Transverse colon (tissue), 4 donors: ENCODE data around the gene LRRC74A. TPM values are rescaled to one million over a fixed set of nuclear protein-coding genes. Genes with fewer than 3 reads are reported as not detected.
A peak's percentile ranks its signal among the peaks of the same experiment; 100 is the strongest.
"Not testable (repeated sequence)": the region's sequence is repeated elsewhere in the genome, so short reads cannot be mapped to it uniquely, and the experiment has no call there.

Experiments used
- DNase-seq: peaks from one replicate; pipeline ENCODE4 v3.0.0-alpha.2; 2019
- H3K27ac ChIP-seq, 4 donors: fragments of 200-600 bp; sonication (generic); 2 replicates each; pipeline ENCODE4 v1.5.1; 2016 to 2018; ENCODE audit warnings: inconsistent platforms in 4 of 4
- H3K27me3 ChIP-seq: fragments of 200-600 bp; sonication (generic); 2 replicates; pipeline ENCODE4 v1.5.1; 2017; ENCODE audit warnings: inconsistent platforms
- H3K36me3 ChIP-seq, 4 donors: fragments of 200-600 bp; sonication (generic); 2 replicates each; pipeline ENCODE4 v1.5.1; 2017 to 2019; ENCODE audit warnings: inconsistent platforms in 4 of 4
- H3K4me1 ChIP-seq, 4 donors: fragments of 200-600 bp; sonication (generic); 2 replicates each; pipeline ENCODE4 v1.5.1; 2017 to 2020; ENCODE audit warnings: inconsistent platforms in 4 of 4
- H3K4me3 ChIP-seq, 4 donors: fragments of 200-600 bp; sonication (generic); 1 replicate in 1 of 4; 2 replicates in 3 of 4; pipeline versions ENCODE4 v1.5.1 to v1.6.1; 2017 to 2019; ENCODE audit warnings: inconsistent platforms in 4 of 4
- H3K9me3 ChIP-seq, 2 donors: fragments of 200-600 bp; sonication (generic); 2 replicates each; pipeline ENCODE4 v1.5.1; 2017 to 2019; ENCODE audit warnings: inconsistent platforms in 2 of 2
- EP300 ChIP-seq: sonication (generic); formaldehyde crosslinking; IDR thresholded peaks from one replicate; pipeline ENCODE4 v1.6.1; 2017; ENCODE audit warnings: antibody characterized with exemption, low read depth
- POLR2A ChIP-seq: fragments of 450-650 bp; IDR thresholded peaks from one replicate; pipeline ENCODE4 v1.6.1; 2016; ENCODE audit warnings: antibody characterized with exemption, mild to moderate bottlenecking, moderate library complexity
- POLR2AphosphoS5 ChIP-seq, 3 donors: sonication (generic); formaldehyde crosslinking; IDR thresholded peaks; one replicate each; pipeline ENCODE4 v1.6.1; 2016; ENCODE audit warnings: antibody characterized with exemption in 3 of 3
- WGBS, 2 donors: methylation state at CpG; one replicate each; pipeline ENCODE4 v1.1.5; 2018; ENCODE audit warnings: low coverage in 1 of 2; 5-methylcytosine and 5-hydroxymethylcytosine counted together
- in situ Hi-C, 4 donors: fragments of 200-750 bp; cut with MboI; loops; one replicate each; pipeline versions ENCODE4 v1.15.0 to v1.15.1; 2017; ENCODE audit warnings: low sequenced_read_pairs in 3 of 4, low pct_ligation_motif_present in 1 of 4, low pct_unique_long_range_greater_than_20kb in 1 of 4
- intact Hi-C: fragments of 100-400 bp; cut with DNase I; formaldehyde crosslinking; loops from one replicate; pipeline ENCODE4 v1.15.1; 2023; ENCODE audit warnings: low total_unique reads
- total RNA-seq, 4 donors: library from RNA; depleted of rRNA; stranded (reverse); fragments of >200 nt; gene quantifications; one replicate each; pipeline ENCODE4 v1.1.0, GENCODE V29; 2016
- TF ChIP-seq, protein P1 (sequence below), 5 experiments: fragments of 200-600 bp in 3 of 5; fragments of 450-650 bp in 2 of 5; sonication (generic) in 3 of 5; IDR thresholded peaks; 1 replicate in 2 of 5; 2 replicates in 3 of 5; pipeline ENCODE4 v1.5.1; 2016 to 2017; ENCODE audit warnings: antibody characterized with exemption in 5 of 5, inconsistent platforms in 3 of 5, mild to moderate bottlenecking in 2 of 5, moderate library complexity in 1 of 5

LRRC74A gene
- total RNA-seq, 4 donors from 2014 or later, result not detected

DNA sequence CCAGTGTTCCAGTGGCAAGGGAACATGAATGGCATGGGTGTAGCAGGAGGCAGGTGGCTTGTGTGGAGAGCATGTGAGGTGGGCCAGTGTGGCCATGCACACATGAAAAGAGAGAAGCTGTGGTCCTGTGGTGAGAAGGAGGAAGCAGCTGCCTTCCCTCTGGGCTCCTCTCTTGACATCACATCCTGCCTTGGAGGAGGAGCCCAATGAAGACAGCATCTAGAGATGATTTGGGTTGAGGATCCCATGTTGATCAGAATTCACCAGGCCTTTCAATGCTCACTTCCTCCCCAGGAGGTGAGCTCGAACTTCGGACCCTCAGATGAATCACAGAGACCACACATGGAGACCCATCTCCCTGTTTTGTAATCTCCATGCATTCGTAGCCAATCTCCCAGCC lies 82.6 kb downstream of the LRRC74A start:
- DNase-seq, result peak; percentile 31
- Histone ChIP-seq H3K4me3 (no peak overlapping the region), H3K27me3 (no peaks in the 10 kb centered on the region), H3K27ac (no peak overlapping the region), H3K9me3 (no peaks in the 10 kb centered on the region), H3K36me3 (no peaks in the 10 kb centered on the region), H3K4me1 (peaks cover 19 to 30% (median 23%) of the 10 kb centered on the region in 4 donors)
- TF ChIP-seq POLR2A, result no peak
- TF ChIP-seq EP300, result no peak
- TF ChIP-seq, protein P1, sequence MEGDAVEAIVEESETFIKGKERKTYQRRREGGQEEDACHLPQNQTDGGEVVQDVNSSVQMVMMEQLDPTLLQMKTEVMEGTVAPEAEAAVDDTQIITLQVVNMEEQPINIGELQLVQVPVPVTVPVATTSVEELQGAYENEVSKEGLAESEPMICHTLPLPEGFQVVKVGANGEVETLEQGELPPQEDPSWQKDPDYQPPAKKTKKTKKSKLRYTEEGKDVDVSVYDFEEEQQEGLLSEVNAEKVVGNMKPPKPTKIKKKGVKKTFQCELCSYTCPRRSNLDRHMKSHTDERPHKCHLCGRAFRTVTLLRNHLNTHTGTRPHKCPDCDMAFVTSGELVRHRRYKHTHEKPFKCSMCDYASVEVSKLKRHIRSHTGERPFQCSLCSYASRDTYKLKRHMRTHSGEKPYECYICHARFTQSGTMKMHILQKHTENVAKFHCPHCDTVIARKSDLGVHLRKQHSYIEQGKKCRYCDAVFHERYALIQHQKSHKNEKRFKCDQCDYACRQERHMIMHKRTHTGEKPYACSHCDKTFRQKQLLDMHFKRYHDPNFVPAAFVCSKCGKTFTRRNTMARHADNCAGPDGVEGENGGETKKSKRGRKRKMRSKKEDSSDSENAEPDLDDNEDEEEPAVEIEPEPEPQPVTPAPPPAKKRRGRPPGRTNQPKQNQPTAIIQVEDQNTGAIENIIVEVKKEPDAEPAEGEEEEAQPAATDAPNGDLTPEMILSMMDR (IDR thresholded peaks at IDR 0.05), result no peak
- no peak for TF ChIP-seq POLR2AphosphoS5 (IDR thresholded peaks at IDR 0.05)
- WGBS, 2 donors, result 88% methylated on average over 3 of the region's 3 CpGs; no CpG with 5 or more reads in 1 of the 2 donors
- in situ Hi-C loops (loop anchor here in 1 of 4 donors (25.0 kb wide), 1 partner anchor 403 kb away; the partner anchor contains the start of genes GSTZ1 and POMT2), intact Hi-C loops (no loop called here)

DNA sequence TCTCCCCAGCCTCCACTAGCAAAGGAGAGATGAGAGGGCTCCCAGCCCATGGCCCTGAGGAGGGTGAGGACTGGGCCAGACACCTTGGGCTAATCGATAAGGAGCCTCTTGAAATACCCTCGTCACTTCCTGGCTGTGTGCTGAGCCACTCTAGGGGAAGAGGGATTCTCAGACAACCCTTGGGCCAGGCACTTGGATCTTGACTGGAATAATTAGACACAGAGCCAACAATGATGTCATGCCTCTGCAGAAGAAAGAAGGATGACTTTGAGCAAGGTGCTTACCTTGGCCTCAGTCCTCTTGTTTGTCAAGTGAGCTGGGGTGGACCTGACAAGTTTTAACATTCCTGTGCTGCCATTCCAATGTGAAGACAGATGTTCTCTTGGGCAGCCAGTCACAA lies 83.1 kb downstream of the LRRC74A start:
- no peaks in the 10 kb centered on the region for H3K9me3 ChIP-seq
- H3K4me3 ChIP-seq, result no peak overlapping the region
- no peaks in the 10 kb centered on the region for H3K27me3 ChIP-seq
- H3K4me1 ChIP-seq, result peaks cover 17 to 30% (median 22%) of the 10 kb centered on the region in 4 donors
- WGBS, 2 donors, result 93% methylated on average over 2 of the region's 2 CpGs; no CpG with 5 or more reads in 1 of the 2 donors
- no peak for TF ChIP-seq POLR2A
- no peak for TF ChIP-seq EP300
- no peak for TF ChIP-seq POLR2AphosphoS5 (IDR thresholded peaks at IDR 0.05)
- TF ChIP-seq, protein P1 (IDR thresholded peaks at IDR 0.05), result no peak
- no peak for DNase-seq
- H3K27ac ChIP-seq, result no peak overlapping the region
- in situ Hi-C loops, result loop anchor here in 1 of 4 donors (25.0 kb wide), 1 partner anchor 403 kb away; the partner anchor contains the start of genes GSTZ1 and POMT2
- H3K36me3 ChIP-seq, result no peaks in the 10 kb centered on the region
- intact Hi-C loops, result no loop called here

DNA sequence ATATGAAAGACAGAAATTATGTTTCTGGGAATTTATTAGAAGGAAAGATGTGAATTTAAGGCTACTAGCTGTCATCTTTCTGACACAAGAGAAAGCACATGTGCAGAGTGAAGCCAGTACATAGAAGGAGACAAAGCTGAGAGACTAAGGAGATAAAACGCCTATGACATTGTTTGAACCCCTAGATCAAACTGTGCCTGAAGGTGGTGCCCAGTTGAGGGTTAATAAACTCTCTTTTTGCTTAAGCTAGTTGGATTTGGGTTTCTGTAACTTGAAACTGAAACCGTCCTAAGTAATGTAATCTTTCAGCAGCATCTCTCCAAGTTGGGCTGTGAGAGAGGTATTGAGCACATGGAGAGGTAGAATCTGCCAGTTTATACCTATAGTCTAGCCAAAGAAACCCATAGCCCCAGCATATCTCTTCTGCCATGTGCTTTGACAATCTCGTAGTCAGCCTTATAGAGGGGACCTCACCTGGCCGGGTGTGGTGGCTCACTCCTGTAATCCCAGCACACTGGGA lies 84.2 kb downstream of the LRRC74A start:
- WGBS, 2 donors, result 52 to 64% methylated on average over 2 to 4 of the region's 4 CpGs
- DNase-seq, result no peak
- peaks cover 8 to 28% (median 16%) of the 10 kb centered on the region in 4 donors for H3K4me1 ChIP-seq
- H3K27me3 ChIP-seq, result no peaks in the 10 kb centered on the region
- in situ Hi-C loops, result loop anchor here (10.0 to 25.0 kb wide), 3 partner anchors 134 to 402 kb away; partner anchors contain the start of genes GSTZ1 (in 1 of the 4) and POMT2 (in 1 of the 4)
- no peaks in the 10 kb centered on the region for H3K36me3 ChIP-seq
- no peak overlapping the region for H3K27ac ChIP-seq
- intact Hi-C loops, result loop anchor here (5.0 kb wide), 1 partner anchor 142 kb away; no protein-coding TSS in a partner anchor
- H3K9me3 ChIP-seq, result no peaks in the 10 kb centered on the region
- no peak overlapping the region for H3K4me3 ChIP-seq
- TF ChIP-seq POLR2AphosphoS5 (IDR thresholded peaks at IDR 0.05) (no peak), EP300 (no peak), POLR2A (no peak)
- TF ChIP-seq, protein P1 (IDR thresholded peaks at IDR 0.05), result no peak

DNA sequence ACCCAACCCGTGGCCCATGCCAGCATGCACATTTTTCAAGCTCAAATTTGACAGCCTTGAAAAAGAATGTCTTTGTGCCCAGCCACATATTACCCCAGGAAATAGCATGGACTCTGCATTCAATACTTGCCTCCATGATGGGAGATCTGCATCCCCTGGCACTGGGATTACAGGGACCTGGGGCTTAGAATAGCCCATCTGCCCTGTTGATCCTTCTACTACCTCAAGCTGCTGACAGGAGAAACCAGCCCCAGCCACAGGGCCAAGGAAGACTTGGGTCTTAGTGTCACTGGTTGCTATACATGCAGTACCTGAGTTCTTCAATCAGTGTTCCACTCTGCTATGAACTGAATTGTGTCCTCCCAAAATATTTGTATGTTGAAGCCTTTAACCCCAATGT lies 85.3 kb downstream of the LRRC74A start:
- 0 to 31% methylated on average over 1 of the region's 1 CpG for WGBS, 2 donors
- no peak for TF ChIP-seq EP300
- no peak for TF ChIP-seq POLR2AphosphoS5 (IDR thresholded peaks at IDR 0.05)
- TF ChIP-seq, protein P1 (IDR thresholded peaks at IDR 0.05), result no peak
- TF ChIP-seq POLR2A, result no peak
- H3K27ac ChIP-seq, result no peak overlapping the region
- H3K4me3 ChIP-seq, result no peak overlapping the region
- peaks cover 8 to 24% (median 15%) of the 10 kb centered on the region in 4 donors for H3K4me1 ChIP-seq
- H3K9me3 ChIP-seq, result no peaks in the 10 kb centered on the region
- DNase-seq, result no peak
- intact Hi-C loops, result loop anchor here (5.0 kb wide), 1 partner anchor 141 kb away; no protein-coding TSS in a partner anchor
- no peaks in the 10 kb centered on the region for H3K27me3 ChIP-seq
- no peaks in the 10 kb centered on the region for H3K36me3 ChIP-seq
- in situ Hi-C loops, result loop anchor here (10.0 to 25.0 kb wide), 3 partner anchors 133 to 401 kb away; partner anchors contain the start of genes GSTZ1 (in 1 of the 4) and POMT2 (in 1 of the 4)

DNA sequence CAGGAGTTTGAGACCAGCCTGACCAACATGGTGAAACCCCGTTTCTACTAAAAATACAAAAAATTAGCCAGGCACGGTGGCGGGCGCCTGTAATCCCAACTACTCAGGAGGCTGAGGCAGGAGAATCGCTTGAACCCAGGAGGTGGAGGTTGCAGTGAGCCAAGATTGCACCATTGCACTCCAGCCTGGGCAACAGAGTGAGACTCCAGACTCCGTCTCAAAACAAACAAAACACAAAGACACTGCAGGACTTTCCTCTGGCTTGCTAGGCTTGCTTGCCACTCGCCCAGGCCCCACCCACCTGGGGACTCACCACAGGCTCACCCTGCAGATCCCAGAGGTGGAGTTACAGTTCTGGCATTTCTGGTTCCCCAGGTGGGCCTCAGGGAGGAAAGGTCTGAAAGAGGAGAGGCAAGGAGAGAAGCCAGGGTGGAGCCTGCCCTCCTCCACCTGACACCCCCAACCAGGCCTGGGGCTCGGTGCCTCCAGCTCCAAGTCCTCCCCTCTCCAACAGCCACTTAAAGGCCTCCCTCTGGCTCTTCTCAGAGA lies 88.4 kb downstream of the LRRC74A start:
- in situ Hi-C loops, result loop anchor here (10.0 to 25.0 kb wide), 3 partner anchors 130 to 398 kb away; partner anchors contain the start of genes GSTZ1 (in 1 of the 4) and POMT2 (in 1 of the 4)
- peak; percentile 41 for DNase-seq
- not testable (repeated sequence) for H3K36me3 ChIP-seq, H3K4me3 ChIP-seq, H3K9me3 ChIP-seq, H3K27me3 ChIP-seq
- peak overlapping the region in 1 of 4 donors; percentile 5 for H3K27ac ChIP-seq
- 72% methylated on average over 8 of the region's 8 CpGs; no CpG with 5 or more reads in 1 of the 2 donors for WGBS, 2 donors
- intact Hi-C loops, result loop anchor here (5.0 kb wide), 3 partner anchors 113 to 138 kb away; partner anchors contain the start of gene IRF2BPL
- H3K4me1 ChIP-seq, result peaks cover 36 to 51% (median 44%) of the 10 kb centered on the region in 4 donors
